ENCODE data around the gene NR2F1. TPM values are rescaled to one million over a fixed set of nuclear protein-coding genes. Genes with fewer than 3 reads are reported as not detected.

Gene NR2F1
- total RNA-seq, 2 donors from 2014 or later, result 2.7 to 2.9 TPM

DNA sequence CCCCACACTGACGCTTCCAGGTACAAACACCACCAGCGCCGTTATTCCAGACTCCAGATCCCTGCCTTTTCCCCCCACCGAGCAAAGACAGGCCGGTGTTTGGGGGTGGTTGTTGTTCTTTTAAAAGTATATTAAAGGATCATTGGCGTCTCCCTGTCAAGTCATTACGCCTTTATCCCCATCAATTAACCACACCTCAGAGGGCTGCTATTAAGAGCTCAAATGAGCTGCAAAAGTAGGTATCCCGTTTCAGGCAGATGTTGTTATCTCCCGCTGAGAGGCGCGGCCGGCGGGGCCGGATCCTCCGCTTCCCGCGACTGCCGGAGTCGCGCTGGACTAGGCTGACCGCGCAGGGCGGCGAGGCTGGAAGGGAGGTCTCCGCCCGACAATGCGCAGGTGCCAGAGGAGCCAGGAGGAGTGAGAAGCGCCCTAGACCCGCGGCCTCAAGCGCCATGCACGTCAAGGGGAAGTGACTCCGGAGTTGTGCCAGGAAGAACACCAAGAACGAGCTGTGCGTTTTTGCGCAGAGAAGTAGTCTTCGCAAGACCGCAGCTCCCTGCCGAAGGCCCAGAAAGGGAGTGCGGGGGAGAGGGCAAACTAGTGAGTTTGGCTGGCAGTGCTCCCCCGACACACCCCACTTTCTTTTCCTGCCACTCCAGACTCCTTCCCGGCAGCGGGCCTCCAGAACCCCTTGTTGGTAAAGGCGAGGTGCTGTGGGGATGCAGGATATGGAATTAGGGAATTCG lies 10.2 kb upstream of the NR2F1 start:
- TF ChIP-seq, protein P1, sequence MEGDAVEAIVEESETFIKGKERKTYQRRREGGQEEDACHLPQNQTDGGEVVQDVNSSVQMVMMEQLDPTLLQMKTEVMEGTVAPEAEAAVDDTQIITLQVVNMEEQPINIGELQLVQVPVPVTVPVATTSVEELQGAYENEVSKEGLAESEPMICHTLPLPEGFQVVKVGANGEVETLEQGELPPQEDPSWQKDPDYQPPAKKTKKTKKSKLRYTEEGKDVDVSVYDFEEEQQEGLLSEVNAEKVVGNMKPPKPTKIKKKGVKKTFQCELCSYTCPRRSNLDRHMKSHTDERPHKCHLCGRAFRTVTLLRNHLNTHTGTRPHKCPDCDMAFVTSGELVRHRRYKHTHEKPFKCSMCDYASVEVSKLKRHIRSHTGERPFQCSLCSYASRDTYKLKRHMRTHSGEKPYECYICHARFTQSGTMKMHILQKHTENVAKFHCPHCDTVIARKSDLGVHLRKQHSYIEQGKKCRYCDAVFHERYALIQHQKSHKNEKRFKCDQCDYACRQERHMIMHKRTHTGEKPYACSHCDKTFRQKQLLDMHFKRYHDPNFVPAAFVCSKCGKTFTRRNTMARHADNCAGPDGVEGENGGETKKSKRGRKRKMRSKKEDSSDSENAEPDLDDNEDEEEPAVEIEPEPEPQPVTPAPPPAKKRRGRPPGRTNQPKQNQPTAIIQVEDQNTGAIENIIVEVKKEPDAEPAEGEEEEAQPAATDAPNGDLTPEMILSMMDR (IDR thresholded peaks at IDR 0.05), result no peak
- H3K9ac ChIP-seq (ENCODE audit: low read depth in 2 of 2, low read length in 2 of 2), result no peak overlapping the region
- H3K4me3 ChIP-seq, result no peak overlapping the region
- intact Hi-C loops (cut with DNase I), result no loop called here
- H3K9me3 ChIP-seq, result no peaks in the 10 kb centered on the region
- DNase-seq, result no peak
- H3K27me3 ChIP-seq, result peaks cover 60% of the 10 kb centered on the region
- no peaks in the 10 kb centered on the region for H3K36me3 ChIP-seq
- no peak overlapping the region for H3K27ac ChIP-seq
- H3K4me1 ChIP-seq, result no peaks in the 10 kb centered on the region

DNA sequence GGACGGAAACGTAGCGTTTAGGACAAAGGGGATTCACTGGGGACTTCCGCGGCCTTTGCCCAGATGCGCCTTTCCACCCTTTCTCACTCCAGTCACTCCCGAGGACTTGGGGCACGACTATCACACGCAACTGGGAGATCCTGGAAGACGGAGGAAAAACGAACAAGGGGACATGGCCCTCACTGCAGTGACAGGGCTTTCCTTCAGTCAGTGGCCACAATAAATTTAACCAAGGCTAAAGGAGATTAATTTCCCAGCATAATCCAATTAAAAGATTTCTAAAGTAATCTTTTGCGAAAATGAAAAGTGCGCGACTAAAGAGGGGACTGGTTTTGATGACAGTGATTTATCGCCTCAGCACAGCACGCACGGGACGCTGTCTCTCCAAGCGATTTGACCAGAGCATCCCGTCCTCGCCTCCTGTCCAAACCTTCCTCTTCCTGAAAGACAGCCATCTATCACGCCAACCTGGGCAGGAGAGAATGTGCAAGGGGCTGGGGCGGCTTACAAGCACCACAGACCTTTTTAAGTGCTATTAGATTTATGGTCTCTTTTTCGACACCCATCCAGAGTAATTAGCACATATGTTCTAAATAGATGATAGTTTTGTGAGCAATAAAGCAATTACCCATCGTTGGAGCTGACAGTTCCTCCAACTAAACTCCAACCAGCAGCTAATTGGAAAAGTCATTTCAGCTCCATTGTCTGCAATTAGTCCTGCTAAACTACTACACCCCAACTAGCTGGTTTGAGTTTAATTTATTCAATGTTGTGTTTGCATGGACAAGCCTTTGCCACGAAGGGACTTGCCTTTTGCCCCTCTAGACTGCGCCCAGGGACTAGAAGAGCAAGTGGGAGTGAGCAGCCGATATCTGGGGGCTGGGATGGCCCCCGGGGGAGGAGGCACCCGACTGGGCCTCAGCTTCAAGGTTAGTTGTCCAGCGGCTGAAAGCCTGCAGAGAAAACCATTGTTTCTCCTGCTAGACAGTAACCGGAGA lies 9.4 kb upstream of the NR2F1 start:
- no peaks in the 10 kb centered on the region for H3K4me1 ChIP-seq
- no peaks in the 10 kb centered on the region for H3K36me3 ChIP-seq
- intact Hi-C loops (cut with DNase I), result no loop called here
- H3K27ac ChIP-seq, result no peak overlapping the region
- no peaks in the 10 kb centered on the region for H3K9me3 ChIP-seq
- TF ChIP-seq, protein P1 (IDR thresholded peaks at IDR 0.05), result no peak
- H3K9ac ChIP-seq (ENCODE audit: low read depth in 2 of 2, low read length in 2 of 2), result no peak overlapping the region
- no peak overlapping the region for H3K4me3 ChIP-seq
- no peak for DNase-seq
- H3K27me3 ChIP-seq, result peaks cover 66% of the 10 kb centered on the region

DNA sequence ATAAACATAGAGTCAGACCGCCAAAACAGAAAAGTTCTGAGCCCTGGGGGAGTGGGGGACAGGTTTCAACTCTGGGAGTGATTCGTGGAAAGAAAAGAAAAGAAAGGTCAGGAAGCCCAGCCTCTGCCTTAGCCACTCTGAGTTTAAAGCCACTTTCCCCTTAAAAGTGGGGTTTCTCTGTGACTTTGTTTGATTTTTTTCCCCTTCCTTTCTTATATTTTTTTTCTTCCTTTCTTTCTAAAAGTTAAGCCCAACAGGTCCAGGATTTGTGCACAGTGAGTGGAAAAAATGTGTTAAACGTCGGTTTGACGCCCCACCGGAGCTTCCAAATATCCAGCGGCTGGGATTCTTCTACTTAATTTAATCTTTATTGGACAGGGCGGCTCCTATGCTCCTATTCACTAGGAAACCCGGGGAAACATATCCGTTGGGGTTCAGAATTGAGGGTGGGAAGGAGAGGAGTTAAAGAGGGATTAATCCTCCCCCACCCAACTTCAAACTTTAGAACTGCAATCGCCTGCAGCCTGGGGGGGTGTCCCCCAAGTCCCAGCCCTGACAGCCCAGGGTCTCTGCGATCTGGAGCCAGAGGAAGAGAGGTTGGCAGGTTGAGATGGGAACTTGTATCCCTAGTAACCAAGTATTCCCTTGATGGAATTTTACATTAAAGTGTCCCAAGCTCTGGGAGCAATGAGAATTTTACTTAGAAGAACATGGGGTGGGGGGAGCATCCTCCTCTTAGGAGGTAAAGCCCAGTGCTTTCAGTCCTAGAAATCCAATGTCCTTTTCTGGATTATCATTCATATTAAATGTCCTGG lies 8.3 kb upstream of the NR2F1 start:
- Histone ChIP-seq H3K4me3 (no peak overlapping the region), H3K4me1 (no peaks in the 10 kb centered on the region), H3K36me3 (no peaks in the 10 kb centered on the region), H3K27ac (no peak overlapping the region), H3K9ac (ENCODE audit: low read depth in 2 of 2, low read length in 2 of 2) (no peak overlapping the region), H3K27me3 (peaks cover 77% of the 10 kb centered on the region), H3K9me3 (no peaks in the 10 kb centered on the region)
- intact Hi-C loops (cut with DNase I), result no loop called here
- TF ChIP-seq, protein P1 (IDR thresholded peaks at IDR 0.05), result no peak
- DNase-seq, result no peak

DNA sequence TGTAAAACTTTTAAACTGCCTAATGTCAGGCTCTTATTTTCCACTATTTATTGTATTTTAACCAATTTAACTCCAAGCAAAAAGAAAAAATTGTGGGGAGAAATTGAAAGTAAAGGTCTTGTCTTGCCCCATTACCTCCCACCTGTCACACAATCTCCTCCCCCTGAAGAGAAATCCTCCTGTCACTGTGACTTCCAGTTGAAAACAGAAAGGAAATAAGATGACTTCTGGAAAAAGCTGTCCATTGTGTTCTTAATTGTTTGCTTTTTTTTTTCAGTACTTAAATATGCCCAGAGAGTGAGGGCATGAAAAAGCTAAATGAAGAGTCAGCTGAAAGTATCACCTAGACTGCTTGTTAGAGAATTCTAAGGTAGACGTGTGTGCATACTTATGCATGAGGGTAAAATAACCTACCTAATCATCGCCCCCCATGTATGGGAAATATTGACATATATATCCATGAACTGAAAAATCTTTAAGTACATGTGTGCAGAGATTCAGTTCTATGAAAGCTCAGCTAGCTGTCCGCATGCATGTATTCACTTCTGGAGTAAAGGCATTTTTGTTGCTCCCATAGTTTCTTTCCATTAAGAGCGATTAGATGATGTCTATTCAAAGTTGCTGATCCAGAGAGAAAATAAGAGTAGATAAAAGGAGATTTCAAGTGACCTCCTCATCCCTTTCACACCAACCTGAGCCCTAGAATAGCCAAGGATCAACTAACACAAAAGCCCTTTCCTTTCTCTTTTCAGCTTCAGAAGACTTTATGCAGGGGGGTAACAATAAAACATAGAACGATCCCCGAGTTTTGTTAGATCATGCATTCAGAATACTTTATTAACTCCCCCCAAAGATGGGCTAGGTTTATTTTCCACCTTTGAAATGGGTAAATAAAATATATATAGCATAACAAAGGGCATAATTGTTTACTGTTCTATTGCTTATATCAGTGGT lies 7.3 kb upstream of the NR2F1 start:
- TF ChIP-seq, protein P1 (IDR thresholded peaks at IDR 0.05), result no peak
- intact Hi-C loops (cut with DNase I), result no loop called here
- no peak overlapping the region for H3K27ac ChIP-seq

More for the DNA sequence above, 7.3 kb upstream of the NR2F1 start:
- DNase-seq, result no peak
- Histone ChIP-seq H3K4me3 (no peak overlapping the region), H3K4me1 (peaks cover 6% of the 10 kb centered on the region), H3K27me3 (peaks cover 80% of the 10 kb centered on the region), H3K36me3 (no peaks in the 10 kb centered on the region), H3K9me3 (no peaks in the 10 kb centered on the region), H3K9ac (ENCODE audit: low read depth in 2 of 2, low read length in 2 of 2) (no peak overlapping the region)
